Ovary (tissue), 9 donors: ENCODE results near the gene CASK. TPM values are rescaled to one million over a fixed set of nuclear protein-coding genes. Genes with fewer than 3 reads are reported as not detected.

Experiments used
- DNase-seq, 5 donors: peaks; one replicate each; pipeline ENCODE4 v3.0.0-alpha.2; 2019 to 2020
- H3K27ac ChIP-seq, 2 donors: fragments of 200-600 bp; one replicate each; pipeline versions ENCODE4 v1.5.1 to v1.8.0; 2019 to 2022
- H3K27me3 ChIP-seq: fragments of 200-600 bp; one replicate; pipeline ENCODE4 v1.8.0; 2022
- H3K36me3 ChIP-seq: fragments of 200-600 bp; sonication (generic); one replicate; pipeline ENCODE4 v1.5.1; 2019
- H3K4me1 ChIP-seq: one replicate; pipeline ENCODE4 v1.8.1; 2013; ENCODE audit warnings: mild to moderate bottlenecking, moderate library complexity; ENCODE audit not compliant: insufficient read depth
- H3K4me3 ChIP-seq: fragments of 200-600 bp; sonication (generic); one replicate; pipeline ENCODE4 v1.5.1; 2017
- H3K9me3 ChIP-seq, 2 donors: fragments of 200-600 bp in 1 of 2; sonication (generic) in 1 of 2; one replicate each; pipeline versions ENCODE4 v1.5.1 to v1.8.1; 2013 to 2019; ENCODE audit warnings: mild to moderate bottlenecking in 1 of 2, moderate library complexity in 1 of 2
- EP300 ChIP-seq: sonication (generic); formaldehyde crosslinking; IDR thresholded peaks from one replicate; pipeline ENCODE4 v1.6.1; 2017; ENCODE audit warnings: antibody characterized with exemption
- POLR2A ChIP-seq: fragments of 450-650 bp; IDR thresholded peaks from one replicate; pipeline ENCODE4 v1.6.1; 2017; ENCODE audit warnings: antibody characterized with exemption, mild to moderate bottlenecking, moderate library complexity
- WGBS, 3 donors: extraction: QIAGEN DNeasy Blood & Tissue Kit in 1 of 3; methylation state at CpG; one replicate each; pipeline versions ENCODE4 v1.1.5 to v1.1.7; 2013 to 2017; 5-methylcytosine and 5-hydroxymethylcytosine counted together
- intact Hi-C, 4 donors: fragments of 100-400 bp; cut with DNase I; formaldehyde crosslinking; loops; one replicate each; pipeline versions ENCODE4 v1.11.0 to v1.15.1; 2022 to 2023
- polyA plus RNA-seq, 2 donors: library from polyadenylated mRNA; stranded (reverse); fragments of 200-250 nt in 1 of 2; fragments of 350-450 nt in 1 of 2; fragmentation: Illumina TruSeq in 1 of 2; extraction: RNeasy Lipid Tissue Mini Kit (QIAGEN cat#74804) in 1 of 2; gene quantifications; one replicate each; pipeline ENCODE4 v1.2.3, GENCODE V29; 2013 to 2014
- total RNA-seq, 7 donors: library from RNA; depleted of rRNA in 2 of 7; stranded (reverse); fragments of >200 nt in 2 of 7; fragmentation: NEBNext Ultra II Directional in 3 of 7; extraction: Animal tissue kit (Norgen Biotek cat#: 25700) in 3 of 7; gene quantifications; one replicate each; pipeline versions ENCODE4 v1.1.0 to v1.2.4, GENCODE V29; 2016 to 2023
- TF ChIP-seq, protein P1 (sequence below), 3 donors: fragments of 450-650 bp in 2 of 3; fragments of 200-600 bp in 1 of 3; IDR thresholded peaks; one replicate each; pipeline versions ENCODE4 v1.5.1 to v1.8.0; 2016 to 2022; ENCODE audit warnings: antibody characterized with exemption in 3 of 3, mild to moderate bottlenecking in 1 of 3
- donor health status: DM: no; HTN: no; CAD: no; lungs with moderate emphysema.
- donor health status: DM: no; HTN: no; CAD: no.
- donor health status: Bipolar disorder and iron deficiency.
- donor health status: DM: yes; HTN: yes; CAD: no.
- donor health status: DM: no; HTN: no; CAD: no.
- donor health status: DM: yes; HTN: yes; CAD: no.

Gene CASK
- total and polyA plus RNA-seq, 9 donors: 11.3 to 70.9 (median 36.8) TPM

DNA sequence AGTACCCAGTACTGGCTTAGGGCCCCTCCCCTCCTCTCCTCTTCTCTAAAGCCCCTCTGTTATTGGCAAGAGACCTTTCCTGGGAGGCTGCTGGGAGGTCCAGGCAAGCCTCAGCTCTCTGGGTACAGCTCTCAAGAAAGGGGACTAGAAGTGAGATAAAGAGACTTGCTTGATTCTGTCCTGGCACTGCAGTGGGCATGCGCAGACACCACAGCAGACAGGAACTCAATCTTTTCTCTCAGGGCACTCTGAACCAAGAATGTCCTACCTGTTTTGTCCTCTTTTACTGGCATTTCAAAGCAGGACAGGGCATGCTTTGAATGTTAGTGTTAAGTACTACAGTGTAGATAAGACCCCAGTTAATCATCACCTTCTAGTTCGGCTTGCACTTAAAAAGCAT is 401.3 kb downstream of the CASK start:
- Histone ChIP-seq H3K4me3 (no peak overlapping the region), H3K4me1 (peaks cover 11% of the 10 kb centered on the region), H3K9me3 (no peaks in the 10 kb centered on the region), H3K27me3 (no peaks in the 10 kb centered on the region), H3K36me3 (no peaks in the 10 kb centered on the region), H3K27ac (no peak overlapping the region)
- no peak for TF ChIP-seq EP300
- TF ChIP-seq POLR2A: no peak
- TF ChIP-seq, protein P1, sequence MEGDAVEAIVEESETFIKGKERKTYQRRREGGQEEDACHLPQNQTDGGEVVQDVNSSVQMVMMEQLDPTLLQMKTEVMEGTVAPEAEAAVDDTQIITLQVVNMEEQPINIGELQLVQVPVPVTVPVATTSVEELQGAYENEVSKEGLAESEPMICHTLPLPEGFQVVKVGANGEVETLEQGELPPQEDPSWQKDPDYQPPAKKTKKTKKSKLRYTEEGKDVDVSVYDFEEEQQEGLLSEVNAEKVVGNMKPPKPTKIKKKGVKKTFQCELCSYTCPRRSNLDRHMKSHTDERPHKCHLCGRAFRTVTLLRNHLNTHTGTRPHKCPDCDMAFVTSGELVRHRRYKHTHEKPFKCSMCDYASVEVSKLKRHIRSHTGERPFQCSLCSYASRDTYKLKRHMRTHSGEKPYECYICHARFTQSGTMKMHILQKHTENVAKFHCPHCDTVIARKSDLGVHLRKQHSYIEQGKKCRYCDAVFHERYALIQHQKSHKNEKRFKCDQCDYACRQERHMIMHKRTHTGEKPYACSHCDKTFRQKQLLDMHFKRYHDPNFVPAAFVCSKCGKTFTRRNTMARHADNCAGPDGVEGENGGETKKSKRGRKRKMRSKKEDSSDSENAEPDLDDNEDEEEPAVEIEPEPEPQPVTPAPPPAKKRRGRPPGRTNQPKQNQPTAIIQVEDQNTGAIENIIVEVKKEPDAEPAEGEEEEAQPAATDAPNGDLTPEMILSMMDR (IDR thresholded peaks at IDR 0.05): no peak
- no peak for DNase-seq
- WGBS, 3 donors: 74 to 80% (median 75%) methylated on average over 2 of the region's 2 CpGs
- intact Hi-C loops: no loop called here

DNA sequence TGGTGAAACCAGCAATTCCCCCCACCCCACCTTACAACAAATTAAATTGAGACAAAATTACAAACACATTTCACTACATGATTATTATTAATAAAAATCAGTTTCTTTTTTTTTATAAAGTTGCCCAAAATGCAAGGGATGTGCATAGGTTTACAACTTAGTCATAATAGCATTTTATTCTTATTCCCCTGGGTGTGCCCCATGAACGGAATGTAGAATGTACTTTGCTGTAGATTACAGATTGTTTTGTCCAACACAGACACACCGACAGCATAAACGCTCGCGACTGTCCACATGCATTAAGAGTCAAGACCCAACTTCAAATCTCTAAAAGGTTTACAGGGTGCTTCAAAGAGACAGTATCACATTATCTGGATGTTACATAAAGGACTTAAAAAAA is 403.9 kb downstream of the CASK start:
- TF ChIP-seq, protein P1 (IDR thresholded peaks at IDR 0.05): no peak
- TF ChIP-seq POLR2A: no peak
- TF ChIP-seq EP300: no peak
- peaks cover 9% of the 10 kb centered on the region for H3K4me1 ChIP-seq
- no peaks in the 10 kb centered on the region for H3K36me3 ChIP-seq
- 46 to 61% (median 56%) methylated on average over 5 of the region's 5 CpGs for WGBS, 3 donors
- no peaks in the 10 kb centered on the region for H3K9me3 ChIP-seq
- H3K27ac ChIP-seq: no peak overlapping the region
- DNase-seq: no peak
- intact Hi-C loops: no loop called here
- H3K4me3 ChIP-seq: no peak overlapping the region
- no peaks in the 10 kb centered on the region for H3K27me3 ChIP-seq

DNA sequence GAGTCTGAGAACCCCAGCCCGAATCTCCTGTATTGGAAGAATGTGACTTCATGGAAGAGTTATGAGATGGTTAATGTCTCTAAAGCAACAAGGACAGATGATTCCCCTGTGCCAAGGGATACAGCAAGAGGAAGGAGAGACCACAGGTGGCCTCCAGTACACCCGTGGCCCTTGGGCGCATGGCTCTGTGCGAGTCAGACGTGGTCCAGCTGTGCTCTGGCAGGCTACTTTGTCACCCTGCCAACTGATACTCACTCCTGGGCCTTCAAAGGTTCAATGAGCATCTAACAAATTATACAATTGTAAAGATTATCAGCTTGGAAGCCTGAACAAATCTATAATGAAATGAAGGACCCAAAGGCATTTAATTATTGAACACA is 404.5 kb downstream of the CASK start:
- intact Hi-C loops: no loop called here
- Histone ChIP-seq H3K4me1 (peaks cover 7% of the 10 kb centered on the region), H3K4me3 (no peak overlapping the region), H3K27ac (no peak overlapping the region), H3K36me3 (no peaks in the 10 kb centered on the region), H3K27me3 (no peaks in the 10 kb centered on the region), H3K9me3 (no peaks in the 10 kb centered on the region)
- 11 to 33% (median 30%) methylated on average over 5 of the region's 5 CpGs for WGBS, 3 donors
- peak; percentile 20 to 49 (median 37) for DNase-seq
- TF ChIP-seq, protein P1 (IDR thresholded peaks at IDR 0.05): no peak
- TF ChIP-seq EP300 (no peak), POLR2A (no peak)

DNA sequence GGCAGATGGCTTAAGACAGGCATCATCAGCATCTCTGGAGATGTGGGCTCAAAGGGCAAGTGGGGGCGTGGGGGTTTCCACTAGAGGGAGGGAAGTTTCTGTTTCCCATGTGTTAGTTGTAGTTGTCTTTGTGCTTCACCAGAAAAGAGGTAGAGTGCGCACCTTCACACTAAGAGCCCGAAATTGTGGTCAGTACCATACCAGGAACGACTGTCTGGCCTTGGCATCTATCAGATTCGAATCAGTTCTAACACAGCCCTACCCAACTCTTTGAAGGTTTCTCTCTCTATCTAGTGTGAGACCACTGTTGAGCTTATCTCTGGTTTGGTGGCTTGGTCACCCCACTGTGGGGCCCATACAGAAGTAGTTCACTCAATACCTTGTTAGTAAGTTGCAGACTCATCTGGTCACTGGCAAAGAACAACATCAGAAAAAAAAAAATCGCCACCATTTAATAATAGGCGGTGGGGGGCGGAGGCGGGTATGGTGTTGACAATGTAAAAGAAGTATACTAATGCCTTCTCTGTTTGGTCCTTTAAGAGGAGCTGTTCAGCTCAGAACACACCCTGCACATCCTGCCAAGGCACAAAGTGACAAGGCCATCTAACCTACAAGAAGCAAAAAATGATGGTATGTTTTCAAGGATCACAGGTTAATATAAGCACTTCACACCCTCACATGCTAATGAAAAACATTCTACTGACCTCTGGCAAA is 405.1 kb downstream of the CASK start:
- intact Hi-C loops: no loop called here
- Histone ChIP-seq H3K27ac (no peak overlapping the region), H3K36me3 (no peaks in the 10 kb centered on the region), H3K27me3 (no peaks in the 10 kb centered on the region), H3K4me3 (no peak overlapping the region), H3K9me3 (no peaks in the 10 kb centered on the region), H3K4me1 (peaks cover 7% of the 10 kb centered on the region)
- no peak for TF ChIP-seq POLR2A
- no peak for TF ChIP-seq EP300
- TF ChIP-seq, protein P1 (IDR thresholded peaks at IDR 0.05): no peak
- WGBS, 3 donors: 72 to 74% (median 72%) methylated on average over 9 of the region's 9 CpGs
- no peak for DNase-seq
